Suprapubic skin (tissue), 4 donors: ENCODE results near the gene SNX22. TPM values are rescaled to one million over a fixed set of nuclear protein-coding genes. Genes with fewer than 3 reads are reported as not detected.

Source experiments
- total RNA-seq, 4 donors: library from RNA; depleted of rRNA; stranded (reverse); fragments of >200 nt; gene quantifications; one replicate each; pipeline ENCODE4 v1.1.0, GENCODE V29; 2016

SNX22 gene
- total RNA-seq, 4 donors from 2014 or later, result 0.19 to 0.80 (median 0.64) TPM; not detected in 1

Other genes starting within 250 kb of the SNX22 start
- 10 to 100 TPM; 13.1 to 30.8 (median 26.4) TPM for gene DAPK2, start 105.2 kb upstream of the SNX22 start, total RNA-seq
- 10 to 100 TPM; 19.1 to 37.0 (median 21.8) TPM for gene CIAO2A, start 57.9 kb upstream of the SNX22 start, total RNA-seq
- 10 to 100 TPM; 56.4 to 96.6 (median 68.6) TPM for gene SNX1, start 55.7 kb upstream of the SNX22 start, total RNA-seq
- gene PPIB, start 11.3 kb downstream of the SNX22 start, total RNA-seq, result 100 to 1,000 TPM; 124 to 248 (median 180) TPM
- 10 to 100 TPM; 15.9 to 28.8 (median 23.9) TPM for gene CSNK1G1, start 204.4 kb downstream of the SNX22 start, total RNA-seq
- gene PCLAF, start 229.7 kb downstream of the SNX22 start, total RNA-seq, result 10 to 100 TPM in 1 of 4 donors, 1 to 10 TPM in 3; 2.5 to 13.1 (median 3.0) TPM
- 10 to 100 TPM in 3 of 4 donors, 1 to 10 TPM in 1; 8.3 to 22.2 (median 13.0) TPM for gene TRIP4, start 236.1 kb downstream of the SNX22 start, total RNA-seq